Heart right ventricle (tissue), 16 donors: ENCODE results near the gene ZFAND2B. TPM values are rescaled to one million over a fixed set of nuclear protein-coding genes. Genes with fewer than 3 reads are reported as not detected.
A peak's percentile ranks its signal among the peaks of the same experiment; 100 is the strongest.

Experiments used
- ATAC-seq, 8 donors: fragments of 200-7000 bp; cut with Tn5 transposase; one replicate each; pipeline ENCODE4 v1.9.1; 2020; ENCODE audit warnings: mild to moderate bottlenecking in 8 of 8, moderate library complexity in 8 of 8, moderate number of reproducible peaks in 1 of 8
- DNase-seq, 2 donors: peaks; one replicate each; pipeline ENCODE4 v3.0.0-alpha.2; 2020
- H3K27ac ChIP-seq, 10 donors: fragments of 200-600 bp; sonication (generic) in 2 of 10; one replicate each; pipeline versions ENCODE4 v1.5.0 to v1.8.0; 2020 to 2022; ENCODE audit warnings: mild to moderate bottlenecking in 3 of 10
- H3K27me3 ChIP-seq, 7 donors: fragments of 200-600 bp; one replicate each; pipeline ENCODE4 v1.8.0; 2021 to 2022; ENCODE audit warnings: mild to moderate bottlenecking in 2 of 7
- H3K36me3 ChIP-seq, 9 donors: fragments of 200-600 bp; sonication (generic) in 1 of 9; one replicate each; pipeline versions ENCODE4 v1.5.0 to v1.8.0; 2020 to 2022; ENCODE audit warnings: mild to moderate bottlenecking in 2 of 9
- H3K4me1 ChIP-seq, 9 donors: fragments of 200-600 bp; sonication (generic) in 1 of 9; one replicate each; pipeline versions ENCODE4 v1.5.0 to v1.8.0; 2020 to 2022; ENCODE audit warnings: mild to moderate bottlenecking in 4 of 9
- H3K4me3 ChIP-seq, 10 donors: fragments of 200-600 bp; sonication (generic) in 2 of 10; one replicate each; pipeline versions ENCODE4 v1.5.0 to v1.8.0; 2020 to 2022; ENCODE audit warnings: mild to moderate bottlenecking in 7 of 10, moderate library complexity in 2 of 10
- H3K9me3 ChIP-seq, 11 donors: fragments of 200-600 bp in 10 of 11; sonication (generic) in 2 of 11; one replicate each; pipeline versions ENCODE4 v1.5.0 to v1.8.0; 2013 to 2022; ENCODE audit warnings: mild to moderate bottlenecking in 2 of 11, control low read depth in 1 of 11, moderate library complexity in 1 of 11
- WGBS, 2 donors: extraction: QIAGEN DNeasy Blood & Tissue Kit; methylation state at CpG; one replicate each; pipeline ENCODE4 v1.1.7; 2013; ENCODE audit warnings: inconsistent platforms in 1 of 2; 5-methylcytosine and 5-hydroxymethylcytosine counted together
- intact Hi-C, 10 donors: fragments of 100-400 bp; cut with DNase I; formaldehyde crosslinking; loops; one replicate each; pipeline versions ENCODE4 v1.11.1 to v1.14.2; 2022
- polyA plus RNA-seq, 2 donors: library from polyadenylated mRNA; stranded (reverse); fragments of 200-250 nt; gene quantifications; one replicate each; pipeline ENCODE4 v1.2.3, GENCODE V29; 2013
- total RNA-seq, 10 donors: library from RNA; stranded (reverse); fragmentation: NEBNext Ultra II Directional in 3 of 10; extraction: Animal tissue kit (Norgen Biotek cat#: 25700) in 3 of 10; gene quantifications; one replicate each; pipeline versions ENCODE4 v1.2.1 to v1.2.4, GENCODE V29; 2021 to 2023
- TF ChIP-seq, protein P1 (sequence below), 9 donors: fragments of 200-600 bp; sonication (generic) in 2 of 9; IDR thresholded peaks; one replicate each; pipeline versions ENCODE4 v1.5.0 to v1.8.0; 2021 to 2022; ENCODE audit warnings: antibody characterized with exemption in 9 of 9, mild to moderate bottlenecking in 5 of 9, moderate library complexity in 1 of 9
- donor health status: Arrhythmogenic right ventricular cardiomyopathy.
- donor health status: ischemic (EF 13 %, LVEDD 7.1; RV severe dilation, severe dysfunction).
- donor health status: healthy with polysubstance abuse.
- donor health status: DM: no; HTN: yes; CAD: no.
- donor health status: DM: no; HTN: no; CAD: no.
- donor health status: ischemic (EF 25% LVEDD 6.9; RV normal size, moderate dysfunction).
- donor health status: ischemic (EF 25% LVEDD 5.7; RV mildly dilated, moderate dysfunction).
- donor health status: healthy.
- donor health status: DM: yes; HTN: yes; CAD: no.
- donor health status: Ischemic cardiomyopathy.
- donor health status: ischemic (EF 35%, LVEDD 5.7; RV mildly dilated, moderate dysfunction).
- donor health status: nonischemic (EF 11% LVEDD 7.7; RV severe dilation, severe dysfunction).
- donor health status: DM: yes; HTN: yes; CAD: no.
- donor health status: PGD.
- donor health status: ischemic (EF 29% LVEDD 5.4; RV normal size, mild dysfunction).
- donor health status: nonischemic (EF 23%, LVEDD 6.1; RV moderate dilation, normal function).

ZFAND2B gene
- total and polyA plus RNA-seq, 12 donors, result 11.5 to 40.8 (median 17.4) TPM

- DNase-seq, result no peak
- TF ChIP-seq, protein P1, sequence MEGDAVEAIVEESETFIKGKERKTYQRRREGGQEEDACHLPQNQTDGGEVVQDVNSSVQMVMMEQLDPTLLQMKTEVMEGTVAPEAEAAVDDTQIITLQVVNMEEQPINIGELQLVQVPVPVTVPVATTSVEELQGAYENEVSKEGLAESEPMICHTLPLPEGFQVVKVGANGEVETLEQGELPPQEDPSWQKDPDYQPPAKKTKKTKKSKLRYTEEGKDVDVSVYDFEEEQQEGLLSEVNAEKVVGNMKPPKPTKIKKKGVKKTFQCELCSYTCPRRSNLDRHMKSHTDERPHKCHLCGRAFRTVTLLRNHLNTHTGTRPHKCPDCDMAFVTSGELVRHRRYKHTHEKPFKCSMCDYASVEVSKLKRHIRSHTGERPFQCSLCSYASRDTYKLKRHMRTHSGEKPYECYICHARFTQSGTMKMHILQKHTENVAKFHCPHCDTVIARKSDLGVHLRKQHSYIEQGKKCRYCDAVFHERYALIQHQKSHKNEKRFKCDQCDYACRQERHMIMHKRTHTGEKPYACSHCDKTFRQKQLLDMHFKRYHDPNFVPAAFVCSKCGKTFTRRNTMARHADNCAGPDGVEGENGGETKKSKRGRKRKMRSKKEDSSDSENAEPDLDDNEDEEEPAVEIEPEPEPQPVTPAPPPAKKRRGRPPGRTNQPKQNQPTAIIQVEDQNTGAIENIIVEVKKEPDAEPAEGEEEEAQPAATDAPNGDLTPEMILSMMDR (IDR thresholded peaks at IDR 0.05), result no peak
- ATAC-seq, result no peak
- Histone ChIP-seq H3K36me3 (peaks cover 0 to 76% (median 21%) of the 10 kb centered on the region in 9 donors), H3K4me1 (peaks cover 5 to 32% (median 18%) of the 10 kb centered on the region in 9 donors), H3K4me3 (no peak overlapping the region), H3K9me3 (no peaks in the 10 kb centered on the region), H3K27me3 (no peaks in the 10 kb centered on the region), H3K27ac (no peak overlapping the region)
- intact Hi-C loops, result no loop called here
- WGBS, 2 donors, result 94 to 97% methylated on average over 10 of the region's 10 CpGs
Observed at GRCh38 chr2:219213486-219214071, 7.0 kb downstream of the ZFAND2B start.

DNA sequence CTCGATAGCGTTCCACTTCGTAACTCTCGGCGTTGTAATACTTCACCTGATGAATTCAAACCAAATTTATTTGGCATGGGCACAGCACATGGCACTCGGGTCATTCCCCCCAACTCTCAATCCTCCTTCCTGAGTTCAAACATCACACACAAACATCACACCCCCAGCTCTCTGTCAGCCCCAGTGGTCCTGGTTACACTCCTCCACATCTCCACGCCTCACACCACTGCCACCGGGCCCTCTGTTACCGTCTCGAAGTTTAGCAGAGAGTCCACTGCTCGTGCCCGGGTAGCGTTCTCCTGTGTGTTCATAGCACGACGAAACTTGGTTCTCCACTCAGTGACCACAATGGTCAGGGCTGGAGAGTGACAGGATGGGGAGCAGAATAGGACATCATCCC is 7.6 kb downstream of the ZFAND2B start:
- WGBS, 2 donors, result 96 to 97% methylated on average over 15 of the region's 15 CpGs
- DNase-seq (no peak), ATAC-seq (no peak)
- Histone ChIP-seq H3K9me3 (no peaks in the 10 kb centered on the region), H3K27me3 (no peaks in the 10 kb centered on the region), H3K4me3 (no peak overlapping the region), H3K4me1 (peaks cover 7 to 34% (median 23%) of the 10 kb centered on the region in 9 donors), H3K27ac (no peak overlapping the region), H3K36me3 (peaks cover 0 to 70% (median 15%) of the 10 kb centered on the region in 9 donors)
- TF ChIP-seq, protein P1 (IDR thresholded peaks at IDR 0.05), result no peak
- intact Hi-C loops, result no loop called here

DNA sequence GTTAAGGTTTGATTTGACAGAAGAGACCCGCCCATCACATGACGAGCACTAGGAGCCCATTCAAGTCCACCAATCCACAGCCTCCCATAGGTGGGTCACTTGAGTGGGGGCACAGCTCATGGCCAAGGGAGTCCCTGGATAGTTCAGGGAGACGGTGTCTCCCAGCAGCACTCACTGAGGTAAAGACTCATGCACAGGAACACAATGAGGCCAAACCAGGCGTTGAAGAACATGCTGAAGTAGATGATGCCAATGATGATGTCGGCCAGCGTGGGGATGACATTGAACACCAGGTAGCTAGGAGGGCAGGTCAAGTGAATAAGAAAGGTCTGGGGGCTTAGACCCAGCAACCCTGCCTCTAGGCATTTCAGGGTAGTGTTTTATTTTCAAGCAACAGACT is 8.2 kb downstream of the ZFAND2B start:
- peaks cover 12 to 40% (median 30%) of the 10 kb centered on the region in 9 donors for H3K4me1 ChIP-seq
- 91 to 93% methylated on average over 6 of the region's 6 CpGs for WGBS, 2 donors
- intact Hi-C loops, result loop anchor here in 3 of 10 donors (5.0 kb wide), 2 partner anchors 37 to 52 kb away; partner anchors contain the start of genes CNPPD1 (in 2 of the 3), RETREG2 (in 2 of the 3) and NHEJ1 (in 1 of the 3)
- no peaks in the 10 kb centered on the region for H3K27me3 ChIP-seq
- H3K4me3 ChIP-seq, result no peak overlapping the region
- DNase-seq, result no peak
- ATAC-seq, result no peak
- no peaks in the 10 kb centered on the region for H3K9me3 ChIP-seq
- TF ChIP-seq, protein P1 (IDR thresholded peaks at IDR 0.05), result no peak
- no peak overlapping the region for H3K27ac ChIP-seq
- H3K36me3 ChIP-seq, result peaks cover 0 to 67% (median 13%) of the 10 kb centered on the region in 9 donors

DNA sequence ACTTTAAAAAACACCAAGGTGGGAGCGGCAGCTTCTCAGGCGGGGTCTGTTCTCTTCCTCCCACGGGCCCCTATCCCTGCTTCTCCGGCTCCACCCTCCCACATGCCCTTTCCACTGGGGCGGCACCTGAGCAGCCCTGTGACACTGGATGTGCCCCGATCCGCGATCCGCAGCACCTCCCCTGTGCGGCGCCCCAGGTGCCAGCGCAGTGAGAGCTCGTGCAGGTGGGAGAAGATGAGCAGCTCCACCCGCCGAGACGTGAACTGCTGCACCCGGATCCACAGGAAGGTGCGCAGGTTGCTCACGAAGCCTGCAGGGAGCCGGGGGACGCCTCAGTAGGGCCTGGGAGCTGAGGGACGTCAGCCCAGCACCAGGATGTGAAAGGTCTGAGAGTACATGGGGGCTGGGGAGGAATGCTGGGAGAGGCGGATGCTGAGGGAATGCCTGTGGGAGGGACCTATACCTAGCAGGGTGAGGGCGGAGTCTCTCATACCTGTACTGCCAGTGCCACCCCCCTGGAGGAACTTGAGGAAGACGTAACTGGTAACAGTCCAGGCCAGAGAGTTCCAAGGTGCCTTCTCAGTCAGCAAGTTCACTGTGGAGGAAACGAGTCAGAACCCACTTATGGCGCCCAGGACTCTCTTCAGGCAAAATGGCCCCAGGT is 9.4 kb downstream of the ZFAND2B start:
- Histone ChIP-seq H3K27me3 (no peaks in the 10 kb centered on the region), H3K9me3 (no peaks in the 10 kb centered on the region), H3K27ac (peak overlapping the region in 1 of 10 donors; percentile 93), H3K36me3 (peaks cover 0 to 67% (median 25%) of the 10 kb centered on the region in 9 donors), H3K4me3 (no peak overlapping the region), H3K4me1 (peaks cover 12 to 40% (median 35%) of the 10 kb centered on the region in 9 donors)
- TF ChIP-seq, protein P1 (IDR thresholded peaks at IDR 0.05), result no peak
- WGBS, 2 donors, result 94 to 95% methylated on average over 27 of the region's 27 CpGs
- ATAC-seq (no peak), DNase-seq (no peak)
- intact Hi-C loops, result loop anchor here in 3 of 10 donors (5.0 kb wide), 2 partner anchors 39 to 54 kb away; partner anchors contain the start of genes CNPPD1 (in 2 of the 3), RETREG2 (in 2 of the 3) and NHEJ1 (in 1 of the 3)
